ENCODE data around the gene MYO3A.
"Not testable (repeated sequence)": the region's sequence is repeated elsewhere in the genome, so short reads cannot be mapped to it uniquely, and the experiment has no call there.

Gene MYO3A

DNA sequence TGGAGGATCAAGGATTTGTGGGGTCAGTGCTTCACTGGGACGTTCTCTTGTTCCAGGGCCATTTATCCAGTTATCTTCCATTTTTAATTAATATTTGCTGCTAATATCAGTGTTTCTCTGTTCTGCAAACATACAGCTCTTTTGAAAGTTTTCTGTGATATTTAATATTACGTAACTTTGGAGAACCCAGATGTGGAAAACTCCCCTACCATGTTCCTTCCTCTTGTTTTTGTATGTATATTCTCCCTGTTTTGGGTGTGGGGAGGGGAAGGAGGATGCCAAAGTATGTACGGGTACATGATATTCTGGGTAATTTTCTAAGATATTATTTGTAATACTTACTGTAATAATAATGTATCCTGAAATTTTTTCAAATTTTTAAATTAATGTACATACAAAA, 55.9 kb downstream of the MYO3A start:
- DNase-seq: no peak

DNA sequence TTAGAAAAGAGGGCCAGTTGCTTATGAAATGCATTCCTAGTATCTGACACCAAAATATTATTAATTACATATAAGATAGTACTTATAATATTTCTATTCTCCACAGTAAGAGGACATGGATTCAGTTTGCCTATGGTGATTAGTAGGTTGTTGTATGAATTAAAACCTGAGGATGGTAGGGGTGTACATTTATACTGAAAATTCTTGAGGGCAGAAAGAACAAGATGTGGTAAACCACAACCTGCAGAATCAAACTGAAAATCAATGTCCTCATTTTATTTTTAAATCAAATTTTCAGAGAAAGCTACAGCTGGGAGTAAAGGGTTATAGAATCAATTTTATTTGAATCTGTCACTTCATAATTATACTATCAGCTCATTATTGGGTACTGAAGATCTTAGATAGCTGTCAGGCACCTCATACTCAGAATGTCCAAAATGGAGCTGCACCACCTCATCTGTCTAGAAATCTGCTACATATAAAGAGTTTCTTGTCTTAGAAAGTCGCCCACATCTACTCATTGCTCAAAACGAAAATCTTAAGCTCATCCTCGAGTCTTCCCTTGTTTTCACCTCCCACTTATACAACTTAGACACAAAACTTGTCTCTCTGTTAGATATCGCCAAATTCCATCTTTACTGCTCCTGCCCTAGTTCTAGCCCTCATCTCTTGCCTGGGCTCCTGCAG, 65.4 kb downstream of the MYO3A start:
- DNase-seq: no peak

DNA sequence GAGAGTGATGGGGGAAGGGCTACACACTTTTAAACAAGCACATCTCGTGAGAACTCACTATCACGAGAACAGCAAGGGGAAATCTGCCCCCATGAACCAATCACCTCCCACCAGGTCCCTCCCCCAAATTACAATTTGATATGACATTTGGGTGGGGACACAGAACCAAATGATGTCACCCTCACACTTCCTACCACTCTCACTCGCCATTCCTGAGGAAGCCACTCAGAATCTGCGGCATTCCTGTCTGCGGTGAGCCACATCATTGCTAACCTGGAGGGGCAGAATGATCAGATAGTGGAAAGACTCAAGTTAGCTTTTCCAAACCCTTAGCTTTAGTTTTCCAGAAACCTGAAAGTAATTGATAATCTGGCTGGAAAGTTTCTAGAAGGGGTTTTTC, 66.9 kb downstream of the MYO3A start:
- no peak for DNase-seq

DNA sequence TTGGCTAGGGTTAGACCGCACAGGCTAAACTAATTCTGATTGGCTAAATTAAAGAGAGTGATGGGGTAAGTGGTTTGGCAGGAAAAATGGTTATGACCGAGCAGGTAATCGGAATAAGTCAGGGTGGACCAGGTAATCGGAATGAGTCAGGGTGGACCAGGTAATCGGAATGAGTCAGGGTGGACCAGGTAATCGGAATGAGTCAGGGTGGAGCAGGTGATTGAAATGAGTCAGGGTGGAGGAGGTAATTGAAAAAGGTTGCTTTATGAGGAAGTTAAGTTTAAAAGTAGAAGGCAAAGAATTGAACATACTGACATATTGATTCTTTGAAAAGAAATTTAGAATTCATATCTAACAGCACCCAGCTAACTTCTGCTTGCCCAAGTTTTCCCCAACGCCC, 68.4 kb downstream of the MYO3A start:
- DNase-seq: not testable (repeated sequence)

DNA sequence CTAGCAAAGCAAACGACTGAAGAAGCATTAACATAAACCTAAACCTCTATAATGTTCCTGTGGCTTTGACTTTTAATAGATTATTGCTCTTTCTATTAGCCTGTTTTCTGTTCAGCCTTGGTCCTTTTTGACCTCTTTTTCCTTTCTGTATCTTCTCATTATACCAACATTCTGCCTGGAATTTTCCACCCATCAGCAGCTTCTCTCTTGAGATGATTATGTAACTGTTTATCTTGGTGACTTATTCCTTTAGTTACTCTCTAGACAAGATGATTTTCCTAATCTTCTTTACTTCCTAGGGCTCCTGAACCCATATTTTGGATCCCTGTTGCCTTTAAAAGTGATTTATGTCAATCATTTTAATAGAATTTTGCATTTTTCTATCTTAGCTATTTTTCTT, 81.1 kb downstream of the MYO3A start:
- no peak for DNase-seq

DNA sequence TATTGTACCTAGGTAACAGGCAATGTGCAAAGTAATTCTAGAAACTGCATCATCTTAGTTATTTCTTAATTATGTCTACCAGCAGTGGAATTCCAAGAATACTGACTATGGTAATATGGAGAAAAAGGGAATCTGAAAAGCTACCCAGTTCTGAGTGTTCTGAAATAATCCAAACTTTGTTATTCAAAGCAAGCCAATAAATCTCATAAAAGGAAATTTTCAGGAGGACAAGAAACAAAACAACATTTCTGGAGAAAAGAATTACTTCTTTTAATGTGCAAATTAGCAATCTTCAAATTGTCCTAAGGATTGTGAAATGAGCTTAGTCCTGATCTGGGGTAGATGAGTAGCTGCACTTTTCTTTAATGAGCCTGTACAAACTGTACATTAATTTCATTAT, 88.8 kb downstream of the MYO3A start:
- DNase-seq: no peak

DNA sequence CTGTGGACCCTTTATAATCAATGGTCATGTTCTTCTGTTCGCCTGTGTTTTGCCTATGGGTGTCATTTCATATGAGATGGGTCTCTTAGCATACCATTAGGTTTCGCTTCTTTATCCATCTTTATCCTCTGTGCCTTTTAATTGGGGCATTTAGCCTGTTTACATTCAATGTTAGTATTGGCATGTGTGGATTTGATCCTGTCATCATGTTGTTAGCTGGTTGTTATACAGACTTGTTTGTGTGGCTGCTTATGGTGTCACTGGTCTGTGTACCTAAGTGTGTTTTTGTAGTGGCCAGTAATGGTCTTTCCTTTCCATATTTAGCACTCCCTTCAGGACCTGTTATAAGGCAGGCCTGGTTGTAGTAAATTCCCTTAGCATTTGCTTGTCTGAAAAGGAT, 90.3 kb downstream of the MYO3A start:
- DNase-seq: no peak

DNA sequence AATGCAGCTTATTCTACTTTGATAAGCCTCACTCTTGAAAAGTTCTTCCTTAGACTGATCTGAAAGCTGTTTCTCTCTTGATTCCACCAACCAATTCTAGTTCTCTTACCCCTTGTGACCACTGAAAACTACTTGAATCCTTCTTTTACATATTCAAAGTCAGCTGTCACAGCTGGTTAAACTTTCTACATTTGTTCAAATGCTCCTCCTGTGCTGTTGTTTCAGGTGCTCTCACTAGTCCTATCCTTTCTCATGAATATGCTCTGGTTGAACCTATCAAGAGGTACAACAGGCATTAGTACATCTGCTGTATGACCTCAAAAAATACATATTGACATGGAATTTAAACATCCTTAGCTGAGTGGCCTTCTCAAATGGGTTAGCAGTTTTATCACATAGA, 91.5 kb downstream of the MYO3A start:
- DNase-seq: no peak

DNA sequence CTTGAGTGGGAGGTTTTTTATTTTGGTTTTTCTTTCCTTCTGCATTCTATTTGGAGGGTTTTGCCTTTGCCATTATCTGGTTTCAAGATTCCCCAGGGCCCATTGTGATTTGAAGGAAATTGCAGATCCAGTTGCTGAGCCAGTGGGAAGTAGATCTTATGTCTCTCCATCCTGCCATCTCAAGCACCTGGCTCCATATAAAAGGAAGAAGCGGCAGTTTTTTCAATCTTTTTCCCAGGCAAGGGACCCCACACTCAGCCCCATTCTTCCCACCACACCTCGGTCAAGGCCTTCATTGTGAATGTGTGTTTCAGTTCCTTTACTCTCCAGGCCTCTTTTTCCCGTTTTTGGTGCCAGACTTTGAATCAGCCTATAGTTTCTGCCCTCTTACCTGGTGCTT, 95.8 kb downstream of the MYO3A start:
- no peak for DNase-seq

DNA sequence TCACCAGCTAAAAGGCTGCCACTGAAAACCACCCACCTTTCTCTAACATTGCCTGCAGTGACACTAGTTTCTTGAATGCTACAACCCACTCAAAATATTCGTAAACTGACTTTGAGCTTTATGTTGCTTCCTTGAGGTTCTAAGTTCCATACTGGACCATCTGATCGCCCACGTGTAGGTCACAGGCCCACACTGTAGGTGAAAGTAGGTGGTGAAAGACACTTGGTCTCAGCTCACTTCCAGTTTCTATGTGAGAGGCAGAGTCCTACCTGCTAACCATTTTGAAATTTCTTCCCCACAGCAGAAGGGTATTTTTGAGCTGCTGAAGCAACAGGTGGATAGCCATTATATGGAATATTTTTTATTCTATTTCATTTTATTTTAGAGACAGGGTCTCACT, 97.3 kb downstream of the MYO3A start:
- no peak for DNase-seq

DNA sequence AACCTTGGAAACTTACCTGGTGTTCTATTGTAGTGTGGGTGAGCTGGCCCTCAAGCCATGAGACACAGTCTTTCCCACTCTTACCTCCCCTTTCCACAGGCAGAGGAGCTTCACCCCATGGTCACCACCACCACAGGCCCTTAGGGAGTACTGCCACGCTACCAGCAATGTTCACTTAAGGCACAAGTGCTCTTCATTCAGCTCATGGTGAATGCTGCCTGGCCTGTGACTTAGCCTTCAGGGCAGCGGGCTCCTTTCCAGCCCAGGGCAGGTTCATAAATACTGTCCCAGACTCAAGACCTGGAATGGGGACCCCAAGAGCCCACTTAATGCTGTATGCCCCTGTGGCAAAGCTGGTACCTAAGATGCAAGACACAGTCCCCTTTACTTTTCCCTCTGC, 109.4 kb downstream of the MYO3A start:
- no peak for DNase-seq

DNA sequence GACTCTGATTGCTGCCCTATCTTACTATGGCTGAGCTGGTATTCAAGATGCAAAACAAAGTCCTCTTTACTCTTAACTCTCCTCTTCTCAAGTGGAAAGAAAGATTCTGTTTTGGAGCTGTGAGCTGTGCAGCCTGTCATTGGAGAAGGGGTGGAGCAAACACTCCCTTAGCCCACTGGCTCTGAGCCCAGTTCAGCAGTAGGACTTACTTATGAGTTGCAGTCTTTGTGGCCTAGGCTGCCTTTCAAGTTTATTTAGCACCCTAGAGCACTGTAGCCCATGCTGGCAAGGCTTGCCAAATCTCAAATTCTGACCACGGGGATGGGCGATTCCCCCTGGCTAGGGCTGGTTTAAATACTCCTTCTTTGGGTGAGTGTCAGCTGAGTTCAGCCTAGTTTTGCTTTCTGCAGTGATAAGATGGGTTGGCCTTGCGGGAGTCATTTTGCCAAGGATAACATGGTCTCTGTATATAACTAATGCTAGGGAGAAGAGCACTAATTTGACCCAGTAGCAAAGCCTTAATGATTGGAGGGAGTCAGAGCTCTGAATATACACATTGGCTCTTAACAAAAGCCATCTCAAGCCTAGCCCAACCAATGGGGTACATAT, 110.2 kb downstream of the MYO3A start:
- no peak for DNase-seq

DNA sequence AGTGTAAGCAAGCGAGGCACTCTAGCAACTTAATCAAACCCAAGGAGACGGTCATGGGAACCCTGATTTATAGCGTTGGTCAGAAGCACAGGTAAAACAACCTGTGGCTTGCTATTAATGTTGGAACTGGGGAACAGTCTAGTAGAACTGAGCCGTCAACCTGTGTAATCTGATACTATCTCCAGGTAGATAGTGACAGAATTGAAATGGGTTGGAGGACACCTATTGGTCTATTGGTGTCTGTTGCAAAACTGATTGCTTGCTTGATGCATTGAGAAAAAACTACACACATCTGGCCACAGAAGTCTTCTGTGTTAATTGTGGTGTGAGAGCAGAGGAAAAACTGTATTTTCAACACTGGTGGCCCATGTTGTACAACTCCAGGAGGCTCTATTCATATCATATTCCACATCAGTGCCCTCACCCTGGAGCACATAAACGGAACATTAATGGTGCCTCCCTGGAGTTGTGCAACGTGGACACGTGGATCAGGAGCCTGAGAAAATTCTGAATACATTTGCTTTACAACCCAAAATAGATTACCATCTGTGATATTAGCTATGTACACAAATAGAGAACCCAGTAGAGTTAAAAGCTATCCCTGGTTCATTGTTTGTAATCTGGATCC, 112.2 kb downstream of the MYO3A start:
- no peak for DNase-seq

DNA sequence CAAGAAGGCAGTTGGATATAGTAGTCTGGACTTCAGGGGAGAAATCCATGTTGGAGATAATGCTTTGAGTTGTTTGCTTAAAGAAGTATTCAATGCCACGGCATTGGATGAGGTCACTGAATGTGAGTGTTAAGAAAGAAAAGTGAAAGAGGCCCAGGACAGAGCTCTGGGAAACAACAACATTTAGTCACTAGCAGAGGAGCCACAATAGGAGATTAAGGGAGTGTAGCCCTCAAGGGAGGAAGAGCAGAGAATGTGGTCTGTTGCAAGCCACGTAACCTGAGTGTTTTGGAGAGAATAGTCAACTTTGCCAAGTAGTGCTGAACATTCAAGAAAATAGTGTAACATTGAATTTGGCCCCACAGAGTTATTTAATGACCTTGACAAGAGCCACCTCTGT, 114.7 kb downstream of the MYO3A start:
- no peak for DNase-seq

DNA sequence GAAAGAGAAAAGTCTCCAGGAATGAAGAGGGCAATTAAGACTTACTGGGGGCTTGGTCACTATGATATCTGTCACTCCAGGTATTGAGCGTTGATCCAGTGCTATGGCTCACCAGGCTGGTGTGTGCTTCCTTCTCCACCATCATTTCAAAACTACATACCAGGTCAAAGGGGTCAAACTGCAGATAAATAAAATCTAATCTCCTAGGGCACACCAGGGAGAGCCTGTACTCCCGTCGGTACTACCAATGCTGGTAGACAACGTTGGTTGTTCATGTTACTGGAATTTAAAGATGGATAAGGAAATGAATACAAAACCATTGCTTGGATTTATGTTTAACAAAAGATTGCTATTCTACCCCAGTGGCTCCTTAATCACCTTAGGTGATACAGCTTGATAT, 118.3 kb downstream of the MYO3A start:
- DNase-seq: no peak

DNA sequence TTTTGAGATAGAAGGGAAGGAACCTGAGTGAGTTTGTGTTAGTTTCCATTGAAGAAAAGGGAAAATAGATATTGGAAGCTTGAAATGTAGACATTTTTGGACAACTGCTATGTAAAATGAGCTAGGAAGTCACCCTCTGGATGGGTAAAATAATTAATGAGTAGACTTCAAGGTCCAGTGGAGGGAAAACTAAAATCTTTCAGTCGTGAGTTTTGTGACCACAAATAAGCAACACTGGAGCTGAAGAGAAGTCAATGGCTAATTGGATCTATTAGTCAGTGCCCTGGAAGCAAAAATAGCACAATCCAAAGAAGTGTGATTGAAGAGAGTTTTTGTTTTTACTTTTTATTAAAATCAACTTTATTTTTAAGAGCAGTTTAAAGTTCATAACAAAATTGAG, 123.4 kb downstream of the MYO3A start:
- DNase-seq: no peak

DNA sequence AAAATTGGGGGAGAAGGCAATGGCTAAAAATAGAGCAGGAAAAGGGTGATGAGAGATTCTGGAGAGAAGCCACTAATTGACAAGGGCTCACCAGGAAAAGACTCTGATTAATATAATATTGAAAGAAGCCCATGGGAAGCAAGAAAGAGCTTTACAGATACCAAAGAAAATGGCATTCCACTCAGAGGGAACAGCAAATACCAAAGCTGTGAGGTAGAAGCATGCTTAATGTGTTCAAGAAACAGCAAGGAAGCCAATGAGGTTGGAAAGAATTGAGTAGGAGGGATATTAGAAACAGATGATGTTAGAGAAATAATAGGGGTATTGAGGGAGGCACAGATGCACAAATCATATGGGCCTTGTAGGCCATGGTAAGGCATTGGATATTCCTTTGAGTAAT, 130.1 kb downstream of the MYO3A start:
- DNase-seq: no peak

DNA sequence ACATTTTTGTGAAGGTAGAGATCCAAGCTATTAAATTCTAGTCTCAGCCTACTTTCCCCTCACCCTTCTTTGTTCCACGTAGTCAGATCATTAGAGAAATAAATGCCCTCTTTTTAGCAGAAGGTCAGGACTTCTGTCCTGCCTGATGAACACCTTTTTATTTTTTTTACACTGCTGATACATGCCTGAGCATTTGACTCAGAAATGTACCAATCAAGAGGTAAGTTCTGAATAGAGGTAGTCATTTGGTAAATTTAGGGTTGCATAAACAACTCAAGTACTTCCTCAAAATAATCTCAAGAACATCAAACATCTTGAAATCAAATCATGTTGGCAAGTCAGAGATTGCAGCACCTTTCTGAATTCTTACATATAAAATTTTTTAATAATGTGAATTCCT, 133.7 kb downstream of the MYO3A start:
- DNase-seq: no peak

DNA sequence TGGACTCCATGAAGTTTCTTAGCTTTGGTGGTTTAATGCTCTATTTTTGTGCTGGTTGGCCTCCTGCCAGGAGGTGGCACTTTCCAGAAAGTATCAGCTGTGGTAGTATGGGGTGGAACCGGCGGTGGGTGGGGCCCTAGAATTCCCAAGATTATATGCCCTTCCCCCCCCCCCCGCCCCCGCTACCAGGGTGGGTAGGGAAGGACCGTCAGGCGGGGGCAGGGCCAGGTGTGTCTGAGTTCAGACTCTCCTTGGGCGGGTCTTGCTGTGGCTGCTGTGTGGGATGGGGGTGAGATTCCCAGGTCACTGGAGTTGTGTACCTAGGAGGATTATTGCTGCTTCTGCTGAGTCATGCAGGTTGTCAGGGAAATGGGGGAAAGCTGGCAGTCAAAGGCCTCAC, 146.9 kb downstream of the MYO3A start:
- DNase-seq: not testable (repeated sequence)

DNA sequence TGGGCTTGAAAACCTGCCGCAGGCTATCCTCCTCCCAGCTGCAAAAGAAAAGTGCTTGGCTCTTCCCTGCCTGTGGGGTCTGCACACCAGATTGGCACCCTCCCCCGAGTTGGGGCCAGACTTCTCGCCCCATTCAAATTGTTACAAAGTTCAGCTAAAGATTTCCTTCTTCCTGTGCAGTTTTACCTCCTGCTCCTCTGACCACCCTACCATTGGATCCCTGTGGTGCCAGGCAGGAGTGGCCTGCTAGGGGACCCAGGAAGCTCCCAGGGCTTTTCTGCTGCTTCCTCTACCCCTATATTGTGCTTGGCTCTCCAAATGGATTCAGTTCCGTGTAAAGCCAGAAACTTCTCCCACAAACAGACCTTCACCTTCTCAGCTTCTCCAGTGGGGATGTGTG, 147.4 kb downstream of the MYO3A start:
- DNase-seq: no peak

DNA sequence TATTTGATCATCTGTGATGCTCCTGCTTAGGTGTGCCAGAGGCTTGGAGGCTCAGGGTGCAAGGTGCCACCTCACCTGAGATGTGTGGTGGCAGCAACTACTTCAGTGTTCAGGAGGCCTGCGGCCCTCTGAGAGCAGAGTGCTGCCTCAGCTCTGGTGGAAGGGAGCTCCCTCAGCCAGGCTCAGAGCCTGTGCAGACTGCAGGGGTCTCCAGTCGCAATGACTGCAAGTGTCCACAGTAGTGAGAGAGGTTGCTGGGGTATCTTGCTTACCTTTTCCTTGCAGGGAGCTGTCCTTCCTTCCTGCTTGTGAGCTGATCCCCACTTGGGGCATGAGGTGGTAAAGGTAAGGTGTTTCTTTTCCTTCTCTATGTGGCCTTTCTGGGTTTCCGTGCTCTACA, 151.5 kb downstream of the MYO3A start:
- DNase-seq: no peak

DNA sequence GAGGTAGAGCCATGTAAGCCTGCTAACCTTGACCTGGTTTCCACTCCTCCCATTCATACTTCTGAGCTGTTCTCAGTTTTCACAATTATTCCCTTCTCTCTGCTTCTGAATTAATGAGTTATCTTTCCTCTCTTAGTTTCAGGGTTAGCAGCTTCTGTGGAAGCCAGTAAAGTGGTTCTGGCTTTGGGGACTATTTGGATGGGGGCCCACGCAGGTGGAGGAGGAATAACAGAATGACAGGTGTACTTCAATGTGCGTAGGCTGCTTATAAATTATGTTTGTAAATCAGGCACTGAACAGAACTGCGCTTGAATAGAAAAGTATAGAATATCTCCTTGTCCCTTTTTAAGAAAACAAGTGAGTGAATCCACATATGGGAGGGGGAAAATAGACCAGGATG, 153.6 kb downstream of the MYO3A start:
- DNase-seq: no peak

DNA sequence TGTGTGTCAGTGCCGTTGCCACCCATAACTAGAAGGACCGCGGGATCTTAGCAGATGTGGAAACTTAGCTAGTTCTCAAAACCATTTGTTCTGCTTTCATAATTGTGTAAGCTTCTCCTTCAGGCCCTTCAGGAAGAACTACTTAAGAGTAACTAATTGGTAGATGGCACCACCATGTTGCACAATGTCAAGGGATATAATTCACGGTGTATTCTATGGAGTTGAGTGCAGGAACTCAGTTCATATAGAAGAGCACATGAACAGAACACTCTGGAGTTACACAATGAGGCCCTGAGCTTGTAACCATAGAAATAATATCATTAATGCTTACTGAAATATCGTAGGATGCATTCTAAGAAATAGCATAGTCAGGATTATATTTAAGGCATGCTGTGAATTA, 156.0 kb downstream of the MYO3A start:
- DNase-seq: no peak

DNA sequence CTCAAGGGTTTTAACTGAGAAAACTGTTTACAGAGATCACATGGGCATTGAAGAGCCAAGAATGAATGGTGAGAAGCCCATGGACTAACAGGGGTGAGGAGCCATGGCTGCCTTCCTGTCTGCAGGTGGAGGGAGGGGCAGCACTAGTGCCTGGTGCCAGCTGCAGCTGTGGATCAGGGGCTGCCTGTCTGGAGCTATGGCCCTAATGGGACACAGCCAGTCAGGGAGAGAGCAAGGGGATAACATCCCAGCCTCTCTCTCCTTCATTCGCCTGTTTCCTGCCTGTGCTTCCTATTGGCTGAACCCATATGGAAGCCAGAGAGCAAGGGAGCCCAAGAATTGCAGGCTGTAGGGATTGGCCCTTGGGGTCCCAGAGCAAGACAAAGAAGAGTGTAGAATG, 156.7 kb downstream of the MYO3A start:
- no peak for DNase-seq

DNA sequence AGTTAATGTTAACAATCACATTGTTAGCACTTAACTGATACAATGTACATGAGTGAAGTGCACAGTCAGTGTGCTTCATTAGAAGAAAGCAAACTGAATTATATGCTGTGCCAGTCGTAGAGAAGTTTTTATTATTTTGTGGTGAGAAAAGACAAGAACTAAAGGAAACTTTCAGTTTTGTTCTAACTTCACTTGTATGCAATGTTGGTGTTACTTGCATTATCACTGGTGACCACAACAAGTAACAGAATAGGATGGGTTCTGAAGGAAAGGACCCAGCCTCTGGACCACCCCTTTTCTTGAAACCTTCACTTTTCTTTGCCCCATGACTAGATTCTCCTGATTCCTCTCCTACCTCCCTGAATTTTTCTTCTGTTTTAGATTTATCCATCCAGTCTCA, 159.2 kb downstream of the MYO3A start:
- DNase-seq: no peak
